Measurements from ENCODE around the gene YPEL4.

DNA sequence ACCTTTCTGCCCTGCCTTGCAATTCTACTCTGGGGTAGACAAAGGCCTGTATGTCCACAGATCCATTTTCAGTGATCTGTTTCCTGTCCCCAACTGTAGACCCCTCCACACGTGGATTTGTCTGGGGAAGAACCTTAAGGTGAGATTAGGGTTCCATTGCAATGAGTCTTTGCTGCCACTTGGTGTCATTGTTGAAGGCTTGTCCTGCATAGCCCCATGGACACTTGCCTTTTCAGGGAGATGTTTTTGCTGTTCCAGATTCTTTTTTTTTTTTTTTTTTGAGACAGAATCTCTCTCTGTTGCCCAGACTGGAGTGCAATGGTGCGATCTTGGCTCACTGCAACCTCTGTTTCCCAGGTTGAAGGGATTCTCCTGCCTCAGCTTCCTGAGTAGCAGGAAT, 30.4 kb downstream of the YPEL4 start:
- TF ChIP-seq POLR2A (IDR thresholded peaks at IDR 0.05), result no peak
- TF ChIP-seq, protein P1, sequence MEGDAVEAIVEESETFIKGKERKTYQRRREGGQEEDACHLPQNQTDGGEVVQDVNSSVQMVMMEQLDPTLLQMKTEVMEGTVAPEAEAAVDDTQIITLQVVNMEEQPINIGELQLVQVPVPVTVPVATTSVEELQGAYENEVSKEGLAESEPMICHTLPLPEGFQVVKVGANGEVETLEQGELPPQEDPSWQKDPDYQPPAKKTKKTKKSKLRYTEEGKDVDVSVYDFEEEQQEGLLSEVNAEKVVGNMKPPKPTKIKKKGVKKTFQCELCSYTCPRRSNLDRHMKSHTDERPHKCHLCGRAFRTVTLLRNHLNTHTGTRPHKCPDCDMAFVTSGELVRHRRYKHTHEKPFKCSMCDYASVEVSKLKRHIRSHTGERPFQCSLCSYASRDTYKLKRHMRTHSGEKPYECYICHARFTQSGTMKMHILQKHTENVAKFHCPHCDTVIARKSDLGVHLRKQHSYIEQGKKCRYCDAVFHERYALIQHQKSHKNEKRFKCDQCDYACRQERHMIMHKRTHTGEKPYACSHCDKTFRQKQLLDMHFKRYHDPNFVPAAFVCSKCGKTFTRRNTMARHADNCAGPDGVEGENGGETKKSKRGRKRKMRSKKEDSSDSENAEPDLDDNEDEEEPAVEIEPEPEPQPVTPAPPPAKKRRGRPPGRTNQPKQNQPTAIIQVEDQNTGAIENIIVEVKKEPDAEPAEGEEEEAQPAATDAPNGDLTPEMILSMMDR (IDR thresholded peaks at IDR 0.05), result no peak
